CD4-positive, alpha-beta T cell (primary cell): ENCODE data around the gene TARBP2. TPM values are rescaled to one million over a fixed set of nuclear protein-coding genes. Genes with fewer than 3 reads are reported as not detected.

ENCODE experiments used
- ATAC-seq: fragments of 200-7000 bp; cut with Tn5 transposase; one replicate; pipeline ENCODE4 v1.10.0; 2022; ENCODE audit warnings: mild to moderate bottlenecking; ENCODE audit not compliant: poor library complexity
- CTCF ChIA-PET: fragments of 350-600 bp; sonication (Branson Sonifier 250); formaldehyde crosslinking; loops from one replicate; lab custom pipeline; 2021; ENCODE audit warnings: antibody characterized with exemption, inconsistent platforms; lab: Charles Lee
- POLR2A ChIA-PET: fragments of 350-600 bp; sonication (Branson Sonifier 250); formaldehyde crosslinking; loops from one replicate; lab custom pipeline; 2021; ENCODE audit warnings: antibody characterized with exemption, inconsistent platforms; lab: Charles Lee
- DNase-seq, 14 experiments: peaks; one replicate each; pipeline ENCODE4 v3.0.0-alpha.2; 2013 to 2020; ENCODE audit warnings: mixed read lengths in 2 of 14
- H3K27ac ChIP-seq, 2 donors: one replicate each; pipeline versions ENCODE4 v1.5.1 to v1.7.0; 2013; ENCODE audit warnings: low read length in 2 of 2, low read depth in 1 of 2, mild to moderate bottlenecking in 1 of 2
- H3K27me3 ChIP-seq, 2 experiments: 1 replicate in 1 of 2; 2 replicates in 1 of 2; pipeline versions ENCODE4 v1.6.1 to v1.7.0; 2013; ENCODE audit warnings: low read length in 2 of 2, control low read depth in 1 of 2, mild to moderate bottlenecking in 1 of 2, moderate library complexity in 1 of 2; ENCODE audit not compliant: insufficient read depth in 2 of 2, control insufficient read depth in 1 of 2
- H3K36me3 ChIP-seq: one replicate; pipeline ENCODE4 v1.6.1; 2013; ENCODE audit warnings: low read length, control low read depth; ENCODE audit not compliant: insufficient read depth
- H3K4me1 ChIP-seq: one replicate; pipeline ENCODE4 v1.6.1; 2013; ENCODE audit warnings: low read length, control low read depth; ENCODE audit not compliant: insufficient read depth
- H3K4me3 ChIP-seq: one replicate; pipeline ENCODE4 v1.5.1; 2013; ENCODE audit warnings: mild to moderate bottlenecking, low read length, moderate library complexity
- H3K9me3 ChIP-seq, 2 experiments: 1 replicate in 1 of 2; 2 replicates in 1 of 2; pipeline versions ENCODE4 v1.6.1 to v1.7.0; 2013; ENCODE audit warnings: low read length in 2 of 2, mild to moderate bottlenecking in 2 of 2, control low read depth in 1 of 2, moderate library complexity in 1 of 2; ENCODE audit not compliant: control insufficient read depth in 1 of 2, insufficient read depth in 1 of 2
- H3K27ac Mint-ChIP-seq: one replicate; pipeline ENCODE4 v1.8.0; 2020; ENCODE audit warnings: mixed read lengths
- H3K27me3 Mint-ChIP-seq: one replicate; pipeline ENCODE4 v1.8.0; 2021; ENCODE audit warnings: mixed read lengths
- H3K36me3 Mint-ChIP-seq: one replicate; pipeline ENCODE4 v1.8.0; 2021; ENCODE audit warnings: low read depth, mixed read lengths
- H3K4me1 Mint-ChIP-seq: one replicate; pipeline ENCODE4 v1.8.0; 2021; ENCODE audit warnings: low read depth, mixed read lengths
- H3K4me3 Mint-ChIP-seq: one replicate; pipeline ENCODE4 v1.8.0; 2020; ENCODE audit warnings: mild to moderate bottlenecking, mixed read lengths
- H3K9me3 Mint-ChIP-seq: one replicate; pipeline ENCODE4 v1.8.0; 2020; ENCODE audit warnings: mixed read lengths
- CTCF ChIP-seq: fragments of 200-600 bp; IDR thresholded peaks from one replicate; pipeline ENCODE4 v1.8.0; 2022; ENCODE audit warnings: antibody characterized with exemption, mild to moderate bottlenecking
- intact Hi-C, 2 experiments: fragments of 100-400 bp; cut with DNase I in 1 of 2; cut with micrococcal nuclease in 1 of 2; formaldehyde crosslinking; loops; one replicate each; pipeline versions ENCODE4 v1.15.1 to v1.9.0; 2023 to 2025; cut with DNase I, micrococcal nuclease
- total RNA-seq, 174 experiments: library from RNA in 2 of 174; stranded (reverse) in 2 of 174; gene quantifications; one replicate each; pipeline ENCODE4 v1.2.3 and lab custom pipeline; 2021 to 2026

TARBP2 gene
- total RNA-seq, 2 experiments from 2014 or later = 21.7 to 22.4 TPM

DNA sequence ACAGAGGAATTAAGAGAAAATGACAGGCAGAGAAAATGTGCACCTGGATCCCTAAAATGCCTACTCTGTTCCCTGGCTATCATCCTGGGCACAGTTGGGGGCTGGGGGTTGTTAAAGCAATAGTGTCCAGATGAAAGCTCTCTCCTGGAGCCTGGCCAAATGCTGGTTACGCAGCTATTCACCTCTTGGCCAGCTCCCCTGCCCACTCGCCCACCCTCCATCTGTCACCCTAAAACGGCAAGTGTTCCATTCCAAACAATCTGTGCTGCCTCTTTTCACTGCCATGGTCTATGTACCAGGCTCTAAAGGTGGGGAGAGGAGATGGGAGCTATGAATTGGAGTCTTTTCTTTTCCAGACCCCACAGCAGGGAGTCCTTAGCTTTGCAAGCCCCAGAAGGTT, 30.9 kb downstream of the TARBP2 start:
- intact Hi-C loops = no loop called here
- no peak overlapping the region for H3K4me3 Mint-ChIP-seq

GRCh38 chr12:53532524-53533445, 31.7 kb downstream of the TARBP2 start:
- ChIA-PET POLR2A (no interaction called here), CTCF (interaction anchor here (1.0 kb wide), 1 partner anchor 15 kb away, joined by 3 read pairs; no protein-coding TSS in a partner anchor)
- no peak for TF ChIP-seq CTCF
- Mint-ChIP-seq H3K36me3 (peaks cover 73% of the 10 kb centered on the region), H3K27ac (no peak overlapping the region), H3K4me1 (no peaks in the 10 kb centered on the region), H3K9me3 (no peaks in the 10 kb centered on the region), H3K4me3 (no peak overlapping the region), H3K27me3 (no peaks in the 10 kb centered on the region)
- Histone ChIP-seq H3K4me1 (no peaks in the 10 kb centered on the region), H3K27ac (no peak overlapping the region), H3K36me3 (peaks cover 74% of the 10 kb centered on the region), H3K9me3 (no peaks in the 10 kb centered on the region), H3K27me3 (no peaks in the 10 kb centered on the region), H3K4me3 (no peak overlapping the region)
- DNase-seq = no peak
- intact Hi-C loops = no loop called here
- ATAC-seq = no peak

More for the DNA sequence above, 30.9 kb downstream of the TARBP2 start:
- Histone ChIP-seq H3K36me3 (peaks cover 74% of the 10 kb centered on the region), H3K27ac (no peak overlapping the region), H3K4me1 (no peaks in the 10 kb centered on the region), H3K27me3 (no peaks in the 10 kb centered on the region), H3K9me3 (no peaks in the 10 kb centered on the region), H3K4me3 (no peak overlapping the region)
- Mint-ChIP-seq H3K9me3 (no peaks in the 10 kb centered on the region), H3K27ac (no peak overlapping the region), H3K36me3 (peaks cover 66% of the 10 kb centered on the region), H3K4me1 (no peaks in the 10 kb centered on the region), H3K27me3 (no peaks in the 10 kb centered on the region)
- TF ChIP-seq CTCF = no peak
- DNase-seq (no peak), ATAC-seq (no peak)
- POLR2A ChIA-PET = no interaction called here
- CTCF ChIA-PET = interaction anchor here (0.7 kb wide), 1 partner anchor 525 kb away, joined by 3 read pairs; no protein-coding TSS in a partner anchor

- H3K27me3 ChIP-seq = no peaks in the 10 kb centered on the region
- Mint-ChIP-seq H3K4me1 (no peaks in the 10 kb centered on the region), H3K36me3 (peaks cover 80% of the 10 kb centered on the region), H3K4me3 (no peak overlapping the region), H3K27ac (no peak overlapping the region), H3K9me3 (no peaks in the 10 kb centered on the region), H3K27me3 (no peaks in the 10 kb centered on the region)
- no peak overlapping the region for H3K27ac ChIP-seq
- DNase-seq = no peak
- no peaks in the 10 kb centered on the region for H3K9me3 ChIP-seq
- H3K4me1 ChIP-seq = no peaks in the 10 kb centered on the region
- intact Hi-C loops = no loop called here
- ChIA-PET CTCF (interaction anchor here (1.0 kb wide), 1 partner anchor 16 kb away, joined by 3 read pairs; no protein-coding TSS in a partner anchor), POLR2A (no interaction called here)
- peaks cover 78% of the 10 kb centered on the region for H3K36me3 ChIP-seq
- no peak overlapping the region for H3K4me3 ChIP-seq
- ATAC-seq = no peak
- TF ChIP-seq CTCF = no peak
Measured at GRCh38 chr12:53533471-53533870, 32.4 kb downstream of the TARBP2 start.
